ENCODE results near the gene TNNI2.
A peak's percentile ranks its signal among the peaks of the same experiment; 100 is the strongest.

The TNNI2 gene

GRCh38 chr11:1847006-1847735 lies 8.4 kb downstream of the TNNI2 start:
- no peak for DNase-seq

- no peak for DNase-seq
These were observed 9.3 kb downstream of the TNNI2 start for GRCh38 chr11:1847926-1848639.

GRCh38 chr11:1848640-1849430 lies 10.1 kb downstream of the TNNI2 start:
- no peak for DNase-seq

GRCh38 chr11:1851468-1852180 lies 12.8 kb downstream of the TNNI2 start:
- DNase-seq, result no peak

GRCh38 chr11:1852271-1852876 lies 13.6 kb downstream of the TNNI2 start:
- DNase-seq, result no peak

GRCh38 chr11:1852877-1853276 lies 14.1 kb downstream of the TNNI2 start, which contains the start of gene LSP1:
Gene LSP1 (plus strand): TSS chr11:1853084. CDS start chr11:1853145, 61 bp downstream.
- peak in 1 of 14 donors; percentile 45 for DNase-seq

- peak in 1 of 14 donors; percentile 22 for DNase-seq
These were observed 14.8 kb downstream of the TNNI2 start for GRCh38 chr11:1853376-1854131.

- no peak for DNase-seq
These were observed 15.6 kb downstream of the TNNI2 start for GRCh38 chr11:1854132-1854948.

GRCh38 chr11:1854949-1855885 lies 16.4 kb downstream of the TNNI2 start:
- DNase-seq, result no peak

GRCh38 chr11:1855886-1856265 lies 17.1 kb downstream of the TNNI2 start:
- no peak for DNase-seq

GRCh38 chr11:1856306-1857005 lies 17.7 kb downstream of the TNNI2 start:
- DNase-seq, result no peak

GRCh38 chr11:1857064-1857463 lies 18.3 kb downstream of the TNNI2 start:
- no peak for DNase-seq

- no peak for DNase-seq
These were observed 19.4 kb downstream of the TNNI2 start for GRCh38 chr11:1858154-1858553.

GRCh38 chr11:1858576-1858975 lies 19.8 kb downstream of the TNNI2 start:
- no peak for DNase-seq

- DNase-seq, result no peak
These were observed 20.2 kb downstream of the TNNI2 start for GRCh38 chr11:1859004-1859403.

GRCh38 chr11:1860108-1860507 lies 21.3 kb downstream of the TNNI2 start:
- DNase-seq, result no peak

GRCh38 chr11:1861435-1862411 lies 22.9 kb downstream of the TNNI2 start:
- DNase-seq, result no peak
